ENCODE measurements around the gene ATP5PB.

ATP5PB gene

GRCh38 chr1:111419037-111419436, 30.2 kb upstream of the ATP5PB start:
- TF ChIP-seq TARDBP (IDR thresholded peaks at IDR 0.05) (no peak), LEF1 (IDR thresholded peaks at IDR 0.05; ENCODE audit: borderline replicate concordance) (no peak), NFRKB (IDR thresholded peaks at IDR 0.05) (no peak), FOXM1 (IDR thresholded peaks at IDR 0.05; ENCODE audit: borderline replicate concordance) (no peak), HDGF (IDR thresholded peaks at IDR 0.05; ENCODE audit: borderline replicate concordance) (no peak), L3MBTL2 (conservative IDR thresholded peaks at IDR 0.05) (no peak), FOXK2 (IDR thresholded peaks at IDR 0.05) (no peak), BHLHE40 (IDR thresholded peaks at IDR 0.05; ENCODE audit: borderline replicate concordance) (no peak), SUZ12 (IDR thresholded peaks at IDR 0.05) (no peak), SP1 (IDR thresholded peaks at IDR 0.05) (no peak), CTBP1 (IDR thresholded peaks at IDR 0.05; ENCODE audit: borderline replicate concordance) (no peak), ZNF384 (IDR thresholded peaks at IDR 0.05) (no peak)
- POLR2A ChIA-PET: no interaction called here
- no peak for DNase-seq (ENCODE audit: extremely low spot score)
- CTCF ChIA-PET: no interaction called here

- ChIA-PET POLR2A (no interaction called here), CTCF (no interaction called here)
- DNase-seq (ENCODE audit: extremely low spot score): no peak
- TF ChIP-seq SP1 (IDR thresholded peaks at IDR 0.05) (no peak), FOXK2 (IDR thresholded peaks at IDR 0.05) (no peak), FOXA1 (IDR thresholded peaks at IDR 0.05) (no peak), LEF1 (IDR thresholded peaks at IDR 0.05; ENCODE audit: borderline replicate concordance) (no peak), BHLHE40 (IDR thresholded peaks at IDR 0.05; ENCODE audit: borderline replicate concordance) (no peak)
Measured at GRCh38 chr1:111420377-111420776, 28.9 kb upstream of the ATP5PB start.

GRCh38 chr1:111422546-111423391, 26.5 kb upstream of the ATP5PB start:
- no peak for TF ChIP-seq NFRKB (IDR thresholded peaks at IDR 0.05)
- TF ChIP-seq ZNF384 (IDR thresholded peaks at IDR 0.05): no peak
- TF ChIP-seq BHLHE40 (IDR thresholded peaks at IDR 0.05; ENCODE audit: borderline replicate concordance): no peak
- ChIA-PET CTCF (no interaction called here), POLR2A (interaction anchor here (0.9 kb wide), 1 partner anchor 20 kb away, joined by 3 read pairs; no protein-coding TSS in a partner anchor)
- no peak for DNase-seq (ENCODE audit: extremely low spot score)

DNA sequence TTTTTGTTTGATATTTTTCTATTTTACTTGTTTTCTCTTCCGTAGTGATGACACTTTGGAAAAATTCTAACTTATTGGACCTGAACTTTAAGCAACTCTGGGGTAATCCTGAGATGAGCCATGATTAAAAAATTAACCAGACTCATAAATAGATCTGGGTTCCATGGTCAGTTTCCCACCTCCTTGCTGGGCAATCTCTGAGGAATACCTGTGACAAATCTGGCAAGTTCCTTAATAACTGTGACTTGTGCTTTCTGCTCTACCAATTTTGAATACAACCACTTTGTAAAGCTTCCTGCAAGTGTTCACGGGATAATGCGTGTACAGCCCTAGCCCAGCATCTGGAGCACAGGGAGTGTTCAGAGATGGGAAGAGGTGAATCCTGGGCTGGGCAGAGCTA, 25.0 kb upstream of the ATP5PB start:
- DNase-seq (ENCODE audit: extremely low spot score): no peak
- TF ChIP-seq NFRKB (IDR thresholded peaks at IDR 0.05) (no peak), L3MBTL2 (conservative IDR thresholded peaks at IDR 0.05) (no peak), SUZ12 (IDR thresholded peaks at IDR 0.05) (no peak), FOXM1 (IDR thresholded peaks at IDR 0.05; ENCODE audit: borderline replicate concordance) (no peak)
- CTCF ChIA-PET: no interaction called here
- POLR2A ChIA-PET: no interaction called here

DNA sequence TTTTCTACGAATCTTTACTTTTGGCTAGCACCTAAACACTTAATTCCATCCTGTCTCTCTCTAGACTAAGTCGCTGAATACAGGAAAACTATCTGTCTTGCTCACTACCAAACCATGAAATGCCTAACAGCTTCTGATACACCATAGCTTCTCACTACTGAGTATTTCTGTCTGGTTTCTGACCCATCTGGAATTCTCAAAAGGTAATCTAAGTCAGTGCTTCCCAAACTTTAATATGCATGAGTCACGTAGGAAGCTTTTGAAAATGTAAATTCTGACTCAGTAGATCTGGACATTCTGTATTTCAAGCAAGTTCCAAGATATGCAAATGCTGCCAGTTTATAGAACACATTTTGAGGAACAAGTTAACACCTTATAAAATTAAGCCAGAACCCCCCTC, 12.5 kb upstream of the ATP5PB start:
- ChIA-PET POLR2A (interaction anchor here (2.1 kb wide), 1 partner anchor 12 kb away, joined by 10 read pairs; the partner anchor contains the start of gene WDR77), CTCF (no interaction called here)
- TF ChIP-seq FOXM1 (IDR thresholded peaks at IDR 0.05; ENCODE audit: borderline replicate concordance): no peak
- no peak for TF ChIP-seq NFRKB (IDR thresholded peaks at IDR 0.05)
- no peak for TF ChIP-seq L3MBTL2 (conservative IDR thresholded peaks at IDR 0.05)
- no peak for TF ChIP-seq SP1 (IDR thresholded peaks at IDR 0.05)
- no peak for TF ChIP-seq ZNF384 (IDR thresholded peaks at IDR 0.05)
- no peak for TF ChIP-seq CTBP1 (IDR thresholded peaks at IDR 0.05; ENCODE audit: borderline replicate concordance)
- TF ChIP-seq FOXA1 (IDR thresholded peaks at IDR 0.05): no peak
- no peak for TF ChIP-seq PKNOX1 (IDR thresholded peaks at IDR 0.05)
- TF ChIP-seq ELF4 (IDR thresholded peaks at IDR 0.05): no peak
- TF ChIP-seq SUZ12 (IDR thresholded peaks at IDR 0.05): no peak
- no peak for TF ChIP-seq ARNT (IDR thresholded peaks at IDR 0.05)
- TF ChIP-seq TARDBP (IDR thresholded peaks at IDR 0.05): no peak
- TF ChIP-seq FOXK2 (IDR thresholded peaks at IDR 0.05): no peak
- TF ChIP-seq HDGF (IDR thresholded peaks at IDR 0.05; ENCODE audit: borderline replicate concordance): no peak
- no peak for TF ChIP-seq BHLHE40 (IDR thresholded peaks at IDR 0.05; ENCODE audit: borderline replicate concordance)
- TF ChIP-seq LEF1 (IDR thresholded peaks at IDR 0.05; ENCODE audit: borderline replicate concordance): no peak
- no peak for DNase-seq (ENCODE audit: extremely low spot score)

DNA sequence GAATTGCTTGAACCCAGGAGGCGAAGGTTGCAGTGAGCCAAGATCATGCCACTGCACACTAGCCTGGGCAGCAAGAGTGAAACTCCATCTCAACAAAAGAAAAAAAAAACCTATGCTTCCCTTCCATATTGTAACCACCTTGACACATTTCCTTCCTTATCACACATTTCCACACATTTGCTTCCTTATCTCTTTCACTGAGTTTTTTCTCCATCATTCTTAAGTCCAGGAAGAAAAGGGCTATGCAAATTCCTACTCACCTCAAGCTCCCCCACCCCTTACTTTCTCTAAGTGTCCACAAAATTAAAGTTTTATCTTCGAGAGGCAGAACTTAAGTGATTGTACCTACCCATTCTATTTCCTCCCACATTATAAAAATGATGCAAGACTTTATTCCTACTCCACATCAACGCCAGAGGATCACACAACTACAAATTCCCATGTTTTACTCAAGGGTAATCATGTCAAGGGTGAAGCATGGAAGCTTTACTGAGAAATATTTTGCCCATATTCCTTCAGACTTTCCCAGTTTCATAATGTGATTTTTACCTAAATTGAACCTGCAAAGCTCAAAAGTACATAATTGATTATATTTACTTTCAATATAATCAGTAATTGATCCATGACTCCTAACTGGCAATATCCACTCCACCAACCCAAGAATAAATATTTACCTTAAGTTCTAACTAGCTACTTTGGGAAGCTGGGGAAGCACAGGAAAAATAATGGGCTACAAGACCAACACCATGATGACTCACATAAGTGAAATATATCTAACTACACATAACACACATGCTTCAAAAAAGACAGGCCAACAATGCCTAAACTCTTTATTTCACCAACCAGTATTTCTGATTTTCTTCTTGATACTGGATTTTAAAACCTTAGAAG, 9.6 kb upstream of the ATP5PB start:
- POLR2A ChIA-PET: no interaction called here
- TF ChIP-seq SP1 (IDR thresholded peaks at IDR 0.05) (no peak), PKNOX1 (IDR thresholded peaks at IDR 0.05) (no peak), SUZ12 (IDR thresholded peaks at IDR 0.05) (no peak), FOXK2 (IDR thresholded peaks at IDR 0.05) (no peak), CTBP1 (IDR thresholded peaks at IDR 0.05; ENCODE audit: borderline replicate concordance) (no peak), BHLHE40 (IDR thresholded peaks at IDR 0.05; ENCODE audit: borderline replicate concordance) (no peak), FOXM1 (IDR thresholded peaks at IDR 0.05; ENCODE audit: borderline replicate concordance) (no peak), HDGF (IDR thresholded peaks at IDR 0.05; ENCODE audit: borderline replicate concordance) (no peak), NFRKB (IDR thresholded peaks at IDR 0.05) (no peak), LEF1 (IDR thresholded peaks at IDR 0.05; ENCODE audit: borderline replicate concordance) (no peak)
- no peak for DNase-seq (ENCODE audit: extremely low spot score)
- CTCF ChIA-PET: interaction anchor here (0.7 kb wide), 1 partner anchor 275 kb away, joined by 3 read pairs; no protein-coding TSS in a partner anchor

Measured in HEK293T (cell line).